ENCODE results near the gene POLE4. TPM values are rescaled to one million over a fixed set of nuclear protein-coding genes. Genes with fewer than 3 reads are reported as not detected.

Gene POLE4
- total and polyA plus RNA-seq, 9 of the 15 experiments (the other 6 are each of a cell fraction or from before 2014, with no cell fraction given), result 25.7 to 73.7 (median 57.3) TPM

GRCh38 chr2:74959106-74959751, 786 bp downstream of the POLE4 start:
- Histone ChIP-seq H3K4me1 (replicated peaks in 1 of 2; ENCODE audit: control insufficient read depth in 2 of 2, insufficient read depth in 2 of 2, low read length in 2 of 2) (peaks cover 5% of the 10 kb centered on the region in 2 experiments; a peak in 4 of 5 replicates), H3K36me3 (ENCODE audit: control insufficient read depth, insufficient read depth, low read length) (peaks cover 22% of the 10 kb centered on the region), H3K27ac (ENCODE audit: extremely low read depth, low read depth, low read length) (no peak overlapping the region), H3K9ac (ENCODE audit: insufficient read depth in 1 of 2, low read depth in 2 of 2, low read length in 2 of 2) (no peak overlapping the region), H3K9me3 (replicated peaks; ENCODE audit: control insufficient read depth, insufficient read depth, low read depth, low read length) (peaks cover 11% of the 10 kb centered on the region), H3K4me3 (peak overlapping the region; percentile 49), H3K9me1 (ENCODE audit: control insufficient read depth, insufficient read depth, low read length) (no peaks in the 10 kb centered on the region), H4K20me1 (replicated peaks; ENCODE audit: control insufficient read depth, insufficient read depth, low read length) (no peaks in the 10 kb centered on the region), H3K27me3 (ENCODE audit: control insufficient read depth in 2 of 2, insufficient read depth in 2 of 2, low read length in 2 of 2) (no peaks in the 10 kb centered on the region), H2AFZ (ENCODE audit: low read depth, low read length) (peak overlapping the region; percentile 56), H3K4me2 (ENCODE audit: insufficient read depth, low read length) (peak overlapping the region; percentile 79), H3K79me2 (ENCODE audit: control insufficient read depth, insufficient read depth, low read length) (peaks cover 4% of the 10 kb centered on the region; the same call in 1 of the 3 replicates)
- FAIRE-seq, result no peak
- CTCF ChIA-PET (ENCODE audit: low intra/inter-chr PET ratio), result no interaction called here
- POLR2A ChIA-PET, result interaction anchor here (0.6 to 0.7 kb wide), 2 partner anchors 46 to 80 kb away, joined by 3 to 4 read pairs; no protein-coding TSS in a partner anchor
- BruUV-seq (replicated peaks), result TSS peak; percentile 56
- DNase-seq (ENCODE audit: extremely low read depth in 1 of 4, low spot score in 3 of 4), result no peak
- no peak for ATAC-seq
- intact Hi-C loops (cut with micrococcal nuclease) (no loop called here), in situ Hi-C loops (cut with MboI) (no loop called here)
- 78% methylated on average over 10 of the region's 10 CpGs for WGBS (ENCODE audit: insufficient coverage, low coverage, missing lambda C conversion rate)
- TF ChIP-seq ELF2 (CRISPR knock-in tag; IDR thresholded peaks at IDR 0.05) (0 out of 2 replicates have a peak, but pooled peaks have one; percentile 1), AFF1 (IDR thresholded peaks at IDR 0.05; ENCODE audit: low read depth in 1 of 2, partially characterized antibody in 2 of 2) (peak in 1 of 2 experiments; percentile 11), TRIM25 (IDR thresholded peaks at IDR 0.05; ENCODE audit: borderline replicate concordance) (no peak), ZNF512 (tag; IDR thresholded peaks at IDR 0.05) (peak; percentile 75), CEBPG (CRISPR knock-in tag; IDR thresholded peaks at IDR 0.05) (no peak), CEBPG (tag; conservative IDR thresholded peaks at IDR 0.05 in 1 of 2, IDR thresholded peaks at IDR 0.05 in 1 of 2) (no peak), RAD21 (CRISPR knock-in tag; conservative IDR thresholded peaks at IDR 0.05 in 1 of 2, IDR thresholded peaks at IDR 0.05 in 1 of 2) (no peak), MCM3 (IDR thresholded peaks at IDR 0.05) (no peak), POLR2G (IDR thresholded peaks at IDR 0.05; ENCODE audit: low read depth, low read length) (no peak), HDAC2 (IDR thresholded peaks at IDR 0.05) (0 out of 2 replicates have a peak, but pooled peaks have one; percentile 12), ZNF280A (IDR thresholded peaks at IDR 0.05; ENCODE audit: low read depth, partially characterized antibody) (peak; percentile 82)

Measured in K562 (cell line).